Measurements from ENCODE around the gene LRP8.

- TF ChIP-seq CTCF (IDR thresholded peaks at IDR 0.05), result no peak
- TF ChIP-seq EZH2 (IDR thresholded peaks at IDR 0.05; ENCODE audit: borderline replicate concordance, insufficient read depth, low read depth, low read length, poor library complexity, severe bottlenecking), result no peak
Measured at GRCh38 chr1:53244141-53244540, 83.7 kb downstream of the LRP8 start.

All from B cell (primary cell).